IPS DF 19.7 (cell line): ENCODE measurements around the gene PRDX1.

Experiments
- DNase-seq: peaks from one replicate; pipeline ENCODE4 v3.0.0-alpha.2; 2013; ENCODE audit warnings: low read depth, low spot score

Gene PRDX1

GRCh38 chr1:45521413-45522323 lies at the start of gene PRDX1:
TSS of gene PRDX1 (minus strand) at chr1:45521884. CDS start at chr1:45519043, 2,841 bp downstream.
- peak; percentile 83 for DNase-seq

GRCh38 chr1:45570631-45571030 lies 48.9 kb upstream of the PRDX1 start:
- DNase-seq: no peak

- DNase-seq: no peak
These were observed 48.4 kb upstream of the PRDX1 start for GRCh38 chr1:45569962-45570581.

- DNase-seq: no peak
These were observed 47.9 kb upstream of the PRDX1 start for GRCh38 chr1:45569571-45569961.

- DNase-seq: no peak
These were observed 46.7 kb upstream of the PRDX1 start for GRCh38 chr1:45568421-45568820.

GRCh38 chr1:45567911-45568310 lies 46.2 kb upstream of the PRDX1 start:
- DNase-seq: no peak

- DNase-seq: no peak
These were observed 45.0 kb upstream of the PRDX1 start for GRCh38 chr1:45566722-45567121.

GRCh38 chr1:45563843-45564242 lies 42.2 kb upstream of the PRDX1 start:
- DNase-seq: no peak

GRCh38 chr1:45557422-45557944 lies 35.8 kb upstream of the PRDX1 start:
- no peak for DNase-seq

- DNase-seq: no peak
These were observed 32.5 kb upstream of the PRDX1 start for GRCh38 chr1:45554198-45554597.

- no peak for DNase-seq
These were observed 30.6 kb upstream of the PRDX1 start for GRCh38 chr1:45552331-45552730.

- no peak for DNase-seq
These were observed 30.0 kb upstream of the PRDX1 start for GRCh38 chr1:45551684-45552083.

GRCh38 chr1:45550401-45551351 lies 29.0 kb upstream of the PRDX1 start, which contains the start of gene AKR1A1:
TSS of gene AKR1A1 (plus strand) at chr1:45550826. CDS start at chr1:45561795, 10,969 bp downstream.
- peak; percentile 78 for DNase-seq

GRCh38 chr1:45545553-45546310 lies 24.0 kb upstream of the PRDX1 start:
- DNase-seq: no peak

GRCh38 chr1:45545019-45545493 lies 23.4 kb upstream of the PRDX1 start:
- no peak for DNase-seq

- no peak for DNase-seq
These were observed 22.8 kb upstream of the PRDX1 start for GRCh38 chr1:45544530-45544929.

GRCh38 chr1:45543581-45544417 lies 22.1 kb upstream of the PRDX1 start:
- no peak for DNase-seq

GRCh38 chr1:45542591-45542990 lies 20.9 kb upstream of the PRDX1 start:
- DNase-seq: no peak

- no peak for DNase-seq
These were observed 19.5 kb upstream of the PRDX1 start for GRCh38 chr1:45541193-45541592.

- no peak for DNase-seq
These were observed 15.2 kb upstream of the PRDX1 start for GRCh38 chr1:45536886-45537285.
